H1 (cell line): Measurements from ENCODE around the gene CYP3A7. TPM values are rescaled to one million over a fixed set of nuclear protein-coding genes. Genes with fewer than 3 reads are reported as not detected.

Experiments
- CTCF ChIA-PET: fragments of 300-600 bp; sonication (Branson Sonifier 250); formaldehyde crosslinking; loops from one replicate; lab custom pipeline; 2021; ENCODE audit not compliant: partially characterized antibody; lab: Charles Lee
- POLR2A ChIA-PET: fragments of 300-600 bp; sonication (Branson Sonifier 250); formaldehyde crosslinking; loops from one replicate; lab custom pipeline; 2021; ENCODE audit warnings: inconsistent platforms; ENCODE audit not compliant: partially characterized antibody; lab: Charles Lee
- DNase-seq, 2 experiments: peaks; one replicate each; pipeline versions ENCODE4 v3.0.0 to v3.0.0-alpha.2; 2010 to 2022; ENCODE audit warnings: low spot score in 2 of 2, low read depth in 1 of 2, mixed read lengths in 1 of 2
- FAIRE-seq: peaks from 2 replicates; lab custom pipeline; 2011; peaks lifted over from hg19 to GRCh38; lab: Jason Lieb, UNC
- H2AFZ ChIP-seq: 2 replicates; pipeline ENCODE4 v1.8.1; 2012; ENCODE audit warnings: low read length, inconsistent platforms
- H2AK5ac ChIP-seq: 2 replicates; pipeline ENCODE4 v1.6.1; 2013; ENCODE audit warnings: low read depth, low read length
- H2BK120ac ChIP-seq: replicated peaks from 2 replicates; pipeline ENCODE3; 2013; ENCODE audit warnings: low read depth, low read length, inconsistent platforms
- H2BK12ac ChIP-seq: 2 replicates; pipeline ENCODE4 v1.6.1; 2013; ENCODE audit warnings: low read depth, low read length
- H2BK15ac ChIP-seq: 2 replicates; pipeline ENCODE4 v1.6.1; 2013; ENCODE audit warnings: low read length
- H2BK20ac ChIP-seq: 2 replicates; pipeline ENCODE4 v1.6.1; 2013; ENCODE audit warnings: low read length
- H2BK5ac ChIP-seq: 2 replicates; pipeline ENCODE4 v1.6.1; 2013; ENCODE audit warnings: low read depth, low read length
- H3K14ac ChIP-seq: 2 replicates; pipeline ENCODE4 v1.6.1; 2013; ENCODE audit warnings: inconsistent platforms; ENCODE audit not compliant: insufficient read length
- H3K18ac ChIP-seq: 2 replicates; pipeline ENCODE4 v1.6.1; 2013; ENCODE audit warnings: low read length; ENCODE audit errors: extremely low read depth
- H3K23ac ChIP-seq: 2 replicates; pipeline ENCODE4 v1.6.1; 2013; ENCODE audit warnings: inconsistent platforms; ENCODE audit not compliant: insufficient read length
- H3K23me2 ChIP-seq: 2 replicates; pipeline ENCODE4 v1.6.1; 2013; ENCODE audit warnings: low read depth, low read length
- H3K27ac ChIP-seq: 2 replicates; pipeline ENCODE4 v1.6.1; 2011; ENCODE audit warnings: low read depth, low read length, inconsistent platforms
- H3K27me3 ChIP-seq, 4 experiments: replicated peaks in 1 of 4; 1 replicate in 1 of 4; 2 replicates in 3 of 4; pipeline versions ENCODE4 v1.6.1 to v1.8.1; 2011 to 2013; ENCODE audit warnings: low read length in 3 of 4, mild to moderate bottlenecking in 3 of 4, inconsistent platforms in 2 of 4, mixed read lengths in 2 of 4, moderate library complexity in 1 of 4; ENCODE audit not compliant: control insufficient read depth in 3 of 4, insufficient read depth in 3 of 4; ENCODE audit errors: extremely low read depth in 1 of 4
- H3K36me3 ChIP-seq, 4 experiments: 2 replicates each; pipeline versions ENCODE4 v1.6.1 to v1.8.1; 2011 to 2013; ENCODE audit warnings: mild to moderate bottlenecking in 4 of 4, low read length in 3 of 4, moderate library complexity in 2 of 4, control low read depth in 1 of 4, inconsistent platforms in 1 of 4; ENCODE audit not compliant: insufficient read depth in 4 of 4, control insufficient read depth in 2 of 4
- H3K4ac ChIP-seq: replicated peaks from 2 replicates; pipeline ENCODE3; 2013; ENCODE audit warnings: low read length, low read depth, mixed read lengths, inconsistent platforms; ENCODE audit not compliant: insufficient read length
- H3K4me1 ChIP-seq, 4 experiments: replicated peaks in 1 of 4; 1 replicate in 1 of 4; 2 replicates in 3 of 4; pipeline versions ENCODE4 v1.6.1 to v1.8.1; 2011 to 2013; ENCODE audit warnings: low read length in 3 of 4, inconsistent platforms in 2 of 4, mixed read lengths in 1 of 4; ENCODE audit not compliant: insufficient read depth in 4 of 4, control insufficient read depth in 3 of 4
- H3K4me2 ChIP-seq, 2 experiments: 2 replicates each; pipeline versions ENCODE4 v1.6.1 to v1.8.1; 2011 to 2013; ENCODE audit warnings: low read depth in 2 of 2, low read length in 2 of 2, control low read depth in 1 of 2, inconsistent platforms in 1 of 2, mild to moderate bottlenecking in 1 of 2; ENCODE audit not compliant: insufficient read depth in 1 of 2
- H3K4me3 ChIP-seq, 4 experiments: fragments of 200-600, 300-600 bp in 1 of 4; sonication (generic), shearing (Covaris generic), sonication (Bioruptor Twin) in 1 of 4; 2 replicates each; pipeline versions ENCODE4 v1.5.1 to v1.8.1; 2011 to 2016; ENCODE audit warnings: low read length in 4 of 4, low read depth in 3 of 4, control low read depth in 2 of 4, inconsistent platforms in 2 of 4, mild to moderate bottlenecking in 2 of 4, mixed read lengths in 1 of 4, moderate library complexity in 1 of 4; ENCODE audit not compliant: insufficient read depth in 2 of 4; ENCODE audit errors: extremely low read depth in 1 of 4
- H3K56ac ChIP-seq: replicated peaks from 2 replicates; pipeline ENCODE3; 2013; ENCODE audit warnings: low read depth, mild to moderate bottlenecking, mixed read lengths, low read length, inconsistent platforms; ENCODE audit not compliant: insufficient read length
- H3K79me1 ChIP-seq: 2 replicates; pipeline ENCODE4 v1.6.1; 2013; ENCODE audit warnings: low read depth, low read length, control low read depth
- H3K79me2 ChIP-seq, 2 experiments: 2 replicates each; pipeline versions ENCODE4 v1.6.1 to v1.8.1; 2012 to 2013; ENCODE audit warnings: low read length in 2 of 2, mild to moderate bottlenecking in 2 of 2, inconsistent platforms in 1 of 2; ENCODE audit not compliant: insufficient read depth in 2 of 2, control insufficient read depth in 1 of 2
- H3K9ac ChIP-seq, 4 experiments: replicated peaks in 1 of 4; 1 replicate in 1 of 4; 2 replicates in 3 of 4; pipeline versions ENCODE4 v1.6.1 to v1.8.1; 2011 to 2013; ENCODE audit warnings: low read depth in 3 of 4, low read length in 3 of 4, control low read depth in 2 of 4, mild to moderate bottlenecking in 2 of 4, moderate library complexity in 2 of 4, inconsistent platforms in 1 of 4; ENCODE audit errors: extremely low read depth in 1 of 4
- H3K9me3 ChIP-seq, 2 experiments: 2 replicates each; pipeline versions ENCODE4 v1.6.1 to v1.8.1; 2012 to 2013; ENCODE audit warnings: mild to moderate bottlenecking in 2 of 2, moderate library complexity in 2 of 2, control low read depth in 1 of 2, inconsistent platforms in 1 of 2, low read depth in 1 of 2, low read length in 1 of 2, mixed read lengths in 1 of 2; ENCODE audit not compliant: insufficient read depth in 2 of 2
- H4K20me1 ChIP-seq, 2 experiments: replicated peaks in 1 of 2; 2 replicates each; pipeline versions ENCODE3 to v1.8.1; 2011 to 2013; ENCODE audit warnings: inconsistent platforms in 2 of 2, low read length in 2 of 2, mild to moderate bottlenecking in 1 of 2; ENCODE audit not compliant: insufficient read depth in 2 of 2, control insufficient read depth in 1 of 2
- H4K5ac ChIP-seq: 2 replicates; pipeline ENCODE4 v1.6.1; 2013; ENCODE audit warnings: low read length, low read depth, mixed read lengths, inconsistent platforms; ENCODE audit not compliant: insufficient read length
- H4K8ac ChIP-seq: 2 replicates; pipeline ENCODE4 v1.8.0; 2013; ENCODE audit warnings: mild to moderate bottlenecking, moderate library complexity, low read length, inconsistent platforms; ENCODE audit not compliant: insufficient read depth; ENCODE audit errors: extremely low read depth
- H4K91ac ChIP-seq: replicated peaks from 2 replicates; pipeline ENCODE3; 2013; ENCODE audit warnings: low read length, mixed read lengths, inconsistent platforms; ENCODE audit not compliant: insufficient read length
- CHD1 ChIP-seq: IDR thresholded peaks from 2 replicates; pipeline ENCODE4 v1.6.1; 2012; ENCODE audit warnings: low read depth, low read length, improper control_type of control experiment
- EP300 ChIP-seq, 2 experiments: IDR thresholded peaks; 1 replicate in 1 of 2; 2 replicates in 1 of 2; pipeline ENCODE4 v1.6.1; 2011 to 2012; ENCODE audit warnings: low read depth in 2 of 2, low read length in 2 of 2, mild to moderate bottlenecking in 2 of 2, borderline replicate concordance in 1 of 2, inconsistent platforms in 1 of 2, moderate library complexity in 1 of 2
- JUN ChIP-seq: IDR thresholded peaks from 2 replicates; pipeline ENCODE4 v1.6.1; 2011; ENCODE audit warnings: low read depth, mild to moderate bottlenecking, improper control_type of control experiment, low read length
- SIX5 ChIP-seq: IDR thresholded peaks from 2 replicates; pipeline ENCODE4 v1.6.1; 2011; ENCODE audit warnings: mild to moderate bottlenecking, low read depth, low read length
- SUZ12 ChIP-seq: fragments of 200-600 bp; sonication (generic); IDR thresholded peaks from 2 replicates; pipeline ENCODE4 v1.6.1; 2012; ENCODE audit warnings: mild to moderate bottlenecking, inconsistent platforms, low read length, moderate library complexity, mixed read lengths
- WGBS, 2 experiments: shearing (Covaris generic) in 1 of 2; methylation state at CpG; one replicate each; pipeline versions ENCODE4 v1.1.6 to v1.1.7; 2013 to 2015; ENCODE audit warnings: low lambda C conversion rate in 2 of 2, mixed read lengths in 2 of 2, inconsistent platforms in 1 of 2, low coverage in 1 of 2, missing lambda C conversion rate in 1 of 2; ENCODE audit not compliant: insufficient replicate concordance in 2 of 2, insufficient coverage in 1 of 2, insufficient read length in 1 of 2; ENCODE audit errors: extremely low coverage in 1 of 2, missing lambda C conversion rate in 1 of 2; 5-methylcytosine and 5-hydroxymethylcytosine counted together
- polyA plus RNA-seq, 7 experiments: library from polyadenylated mRNA; depleted of rRNA in 3 of 7; stranded (reverse) in 5 of 7; unstranded in 2 of 7; fragments of >200 nt in 5 of 7; fragments of 200-250 nt in 2 of 7; gene quantifications; 1 replicate in 5 of 7; 2 replicates in 1 of 7; 4 replicates in 1 of 7; pipeline versions ENCODE4 v1.2.1 to v1.2.3, GENCODE V29; 2011 to 2013; ENCODE audit warnings: missing spikeins in 2 of 7, mixed read lengths in 2 of 7
- total RNA-seq: library from RNA; stranded (reverse); fragmentation: NEBNext Ultra II Directional; extraction: Animal tissue kit (Norgen Biotek cat#: 25700); gene quantifications from 2 replicates; pipeline ENCODE4 v1.2.1, GENCODE V29; 2021

The CYP3A7 gene
- total and polyA plus RNA-seq, 2 of the 8 experiments (the other 6 are each of a cell fraction or from before 2014, with no cell fraction given): not detected

GRCh38 chr7:99709838-99710578 lies 25.0 kb downstream of the CYP3A7 start:
- Histone ChIP-seq H3K18ac (no peak overlapping the region), H3K56ac (no peak overlapping the region), H2BK120ac (no peak overlapping the region), H4K20me1 (no peaks in the 10 kb centered on the region), H3K27me3 (no peaks in the 10 kb centered on the region), H2BK12ac (no peak overlapping the region), H2BK20ac (no peak overlapping the region), H3K4me3 (no peak overlapping the region), H3K79me1 (no peaks in the 10 kb centered on the region), H4K8ac (no peak overlapping the region), H3K23me2 (no peaks in the 10 kb centered on the region), H2AFZ (no peak overlapping the region), H3K14ac (no peak overlapping the region), H3K9me3 (peaks cover 12 to 28% of the 10 kb centered on the region in 2 experiments; a peak in 3 of 4 replicates), H4K5ac (no peak overlapping the region), H4K91ac (no peak overlapping the region), H3K36me3 (no peaks in the 10 kb centered on the region), H3K79me2 (no peaks in the 10 kb centered on the region), H2BK5ac (no peak overlapping the region), H3K4me1 (no peaks in the 10 kb centered on the region), H2AK5ac (no peak overlapping the region), H3K23ac (no peak overlapping the region), H3K4me2 (no peak overlapping the region), H2BK15ac (no peak overlapping the region), H3K4ac (no peak overlapping the region), H3K27ac (no peak overlapping the region), H3K9ac (no peak overlapping the region)
- DNase-seq: no peak
- TF ChIP-seq CHD1 (no peak), SUZ12 (no peak), SIX5 (no peak), JUN (no peak), EP300 (IDR thresholded peaks at IDR 0.05; ENCODE audit: borderline replicate concordance in 1 of 2, low read depth in 2 of 2, low read length in 2 of 2) (no peak)
- ChIA-PET POLR2A (no interaction called here), CTCF (no interaction called here)
- FAIRE-seq: no peak
- WGBS, 2 experiments: 83% methylated on average over 2 of the region's 2 CpGs; no CpG with 5 or more reads in 1 of the 2 experiments
